ENCODE results near the gene ROPN1L.
"Not testable (repeated sequence)": the region's sequence is repeated elsewhere in the genome, so short reads cannot be mapped to it uniquely, and the experiment has no call there.

ROPN1L gene

DNA sequence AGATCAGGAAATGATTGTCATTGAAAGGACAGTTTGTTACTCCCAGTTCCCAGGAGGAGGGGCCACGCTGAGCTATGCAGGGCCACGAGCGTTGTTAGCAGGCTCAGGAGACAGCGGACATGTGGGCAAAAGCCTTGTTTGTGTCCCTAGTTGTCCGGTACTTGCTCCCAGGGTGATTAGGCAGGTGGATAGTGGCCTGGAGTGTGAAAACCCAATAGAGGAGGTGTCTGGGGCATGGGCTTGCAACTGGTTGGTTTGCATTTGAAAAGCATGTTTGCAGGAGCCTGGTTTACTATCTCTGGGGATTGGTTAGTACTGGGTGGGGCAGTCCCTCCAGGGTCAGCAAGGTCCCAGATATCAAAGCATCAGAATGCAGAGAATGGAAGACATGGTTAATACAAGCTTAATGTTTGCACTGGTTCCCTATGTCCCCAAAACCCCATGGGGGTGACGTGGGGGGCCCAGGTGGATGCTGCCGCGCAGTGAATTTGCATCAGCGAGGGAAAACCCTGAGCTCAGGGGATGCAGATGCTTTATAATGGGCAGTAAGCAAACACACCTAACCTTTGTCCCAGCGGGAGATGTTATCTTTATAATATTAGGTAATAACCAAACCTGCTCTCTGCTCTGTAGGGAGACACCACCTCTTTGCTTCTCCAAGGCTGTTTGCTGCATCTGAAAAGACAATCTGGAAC, 39.7 kb downstream of the ROPN1L start:
- Histone ChIP-seq H3K27me3 (ENCODE audit: insufficient read depth, low read length) (no peaks in the 10 kb centered on the region), H3K4me1 (ENCODE audit: insufficient read depth, low read length) (no peaks in the 10 kb centered on the region), H3K4me3 (ENCODE audit: low read length) (no peak overlapping the region), H3K9me3 (ENCODE audit: low read length) (no peaks in the 10 kb centered on the region), H3K36me3 (ENCODE audit: insufficient read depth, low read length) (no peaks in the 10 kb centered on the region), H2AFZ (ENCODE audit: low read depth, low read length) (no peak overlapping the region)

DNA sequence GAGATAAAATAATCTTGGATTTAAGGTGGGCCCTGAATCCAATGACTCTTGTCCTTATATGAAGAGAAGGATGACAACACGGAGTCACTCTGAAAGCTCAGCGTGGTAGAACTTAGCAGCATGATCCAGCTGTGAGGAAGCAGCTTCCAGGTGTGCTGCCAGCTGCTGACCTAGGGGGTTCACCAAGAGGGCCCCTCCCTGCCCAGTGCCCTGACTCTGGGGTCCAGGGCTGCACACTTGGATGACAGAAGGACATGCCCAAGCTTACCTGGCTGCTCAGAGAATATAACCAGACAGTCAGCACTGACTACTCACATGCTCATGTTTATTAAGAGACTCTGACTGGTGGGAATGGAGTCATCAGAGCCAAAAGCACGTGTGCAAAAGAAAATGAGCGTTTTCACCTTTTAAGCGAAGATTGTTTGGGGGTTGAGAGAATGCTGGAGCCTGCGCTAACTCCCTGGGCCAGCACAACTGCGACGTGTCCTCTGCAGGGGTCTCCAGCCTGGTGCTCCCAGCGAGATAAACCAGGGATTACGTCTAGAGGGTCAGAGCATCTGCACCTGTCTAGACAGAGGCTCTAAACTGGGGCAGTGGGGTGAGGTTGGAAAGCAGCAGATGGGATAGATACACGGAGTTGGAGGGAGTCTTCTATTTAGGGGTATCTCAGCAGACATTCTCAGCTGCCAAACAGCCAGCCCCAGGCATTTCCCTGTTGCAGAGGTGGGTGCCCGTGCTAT, 41.3 kb downstream of the ROPN1L start:
- H3K4me3 ChIP-seq (ENCODE audit: low read length) = no peak overlapping the region
- no peaks in the 10 kb centered on the region for H3K27me3 ChIP-seq (ENCODE audit: insufficient read depth, low read length)
- H3K9me3 ChIP-seq (ENCODE audit: low read length) = no peaks in the 10 kb centered on the region
- no peaks in the 10 kb centered on the region for H3K4me1 ChIP-seq (ENCODE audit: insufficient read depth, low read length)
- no peak overlapping the region for H2AFZ ChIP-seq (ENCODE audit: low read depth, low read length)
- H3K36me3 ChIP-seq (ENCODE audit: insufficient read depth, low read length) = no peaks in the 10 kb centered on the region

DNA sequence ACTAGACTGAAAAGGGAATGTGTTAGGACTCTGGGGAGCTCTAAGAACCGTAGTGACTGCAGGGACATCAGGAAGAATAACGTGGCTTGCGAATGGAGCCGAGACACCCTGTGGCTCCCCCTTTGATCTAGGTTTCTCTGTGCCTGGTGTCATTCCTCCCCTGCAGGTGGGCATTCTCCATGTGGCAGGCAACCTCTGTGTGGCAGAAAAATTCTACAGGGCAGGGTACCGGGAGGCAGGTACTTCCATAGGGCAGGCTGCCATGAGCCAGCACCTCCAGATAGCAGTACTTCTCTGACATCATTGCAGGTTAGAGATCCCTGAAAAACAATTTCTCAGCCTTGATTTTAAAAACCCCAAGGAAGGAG, 43.1 kb downstream of the ROPN1L start:
- Histone ChIP-seq H3K27me3 (ENCODE audit: insufficient read depth, low read length) (no peaks in the 10 kb centered on the region), H3K36me3 (ENCODE audit: insufficient read depth, low read length) (no peaks in the 10 kb centered on the region), H3K9me3 (ENCODE audit: low read length) (no peaks in the 10 kb centered on the region), H3K4me3 (ENCODE audit: low read length) (no peak overlapping the region), H3K4me1 (ENCODE audit: insufficient read depth, low read length) (no peaks in the 10 kb centered on the region), H2AFZ (ENCODE audit: low read depth, low read length) (no peak overlapping the region)

- Histone ChIP-seq H3K9me3 (ENCODE audit: low read length) (no peaks in the 10 kb centered on the region), H3K36me3 (ENCODE audit: insufficient read depth, low read length) (no peaks in the 10 kb centered on the region), H3K4me3 (ENCODE audit: low read length) (no peak overlapping the region)
These were observed 43.6 kb downstream of the ROPN1L start for GRCh38 chr5:10485142-10485795.

GRCh38 chr5:10485897-10486296, 44.2 kb downstream of the ROPN1L start:
- Histone ChIP-seq H2AFZ (ENCODE audit: low read depth, low read length) (no peak overlapping the region), H3K27me3 (ENCODE audit: insufficient read depth, low read length) (no peaks in the 10 kb centered on the region), H3K36me3 (ENCODE audit: insufficient read depth, low read length) (no peaks in the 10 kb centered on the region), H3K4me3 (ENCODE audit: low read length) (no peak overlapping the region), H3K9me3 (ENCODE audit: low read length) (no peaks in the 10 kb centered on the region), H3K4me1 (ENCODE audit: insufficient read depth, low read length) (no peaks in the 10 kb centered on the region)

More at GRCh38 chr5:10485142-10485795, 43.6 kb downstream of the ROPN1L start:
- Histone ChIP-seq H2AFZ (ENCODE audit: low read depth, low read length) (no peak overlapping the region), H3K4me1 (ENCODE audit: insufficient read depth, low read length) (no peaks in the 10 kb centered on the region), H3K27me3 (ENCODE audit: insufficient read depth, low read length) (no peaks in the 10 kb centered on the region)

GRCh38 chr5:10486511-10487344, 45.0 kb downstream of the ROPN1L start:
- no peaks in the 10 kb centered on the region for H3K36me3 ChIP-seq (ENCODE audit: insufficient read depth, low read length)
- no peaks in the 10 kb centered on the region for H3K9me3 ChIP-seq (ENCODE audit: low read length)
- no peak overlapping the region for H2AFZ ChIP-seq (ENCODE audit: low read depth, low read length)
- no peak overlapping the region for H3K4me3 ChIP-seq (ENCODE audit: low read length)
- H3K4me1 ChIP-seq (ENCODE audit: insufficient read depth, low read length) = no peaks in the 10 kb centered on the region
- no peaks in the 10 kb centered on the region for H3K27me3 ChIP-seq (ENCODE audit: insufficient read depth, low read length)

DNA sequence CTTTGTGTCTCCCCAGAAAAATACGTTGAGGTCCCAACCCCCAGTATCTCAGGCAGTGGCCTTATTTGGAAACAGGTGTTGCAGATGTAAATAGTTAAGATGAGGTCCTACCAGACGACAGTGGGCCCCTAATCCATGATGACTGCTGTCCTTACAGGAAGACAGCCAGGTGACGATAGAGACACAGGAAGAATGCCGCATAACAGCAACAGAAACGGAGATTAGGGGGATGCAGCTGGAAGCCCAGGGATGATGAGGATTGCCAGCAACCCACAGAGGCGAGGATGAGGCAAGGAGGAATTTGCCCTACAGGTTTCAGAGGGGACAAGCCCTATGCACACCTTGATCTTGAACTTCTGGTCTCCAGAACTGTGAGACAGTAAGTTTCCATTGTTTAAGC, 46.5 kb downstream of the ROPN1L start:
- Histone ChIP-seq H3K27me3 (ENCODE audit: insufficient read depth, low read length) (no peaks in the 10 kb centered on the region), H2AFZ (ENCODE audit: low read depth, low read length) (no peak overlapping the region), H3K4me3 (ENCODE audit: low read length) (no peak overlapping the region), H3K9me3 (ENCODE audit: low read length) (peaks cover under 1% of the 10 kb centered on the region), H3K4me1 (ENCODE audit: insufficient read depth, low read length) (no peaks in the 10 kb centered on the region), H3K36me3 (ENCODE audit: insufficient read depth, low read length) (no peaks in the 10 kb centered on the region)

DNA sequence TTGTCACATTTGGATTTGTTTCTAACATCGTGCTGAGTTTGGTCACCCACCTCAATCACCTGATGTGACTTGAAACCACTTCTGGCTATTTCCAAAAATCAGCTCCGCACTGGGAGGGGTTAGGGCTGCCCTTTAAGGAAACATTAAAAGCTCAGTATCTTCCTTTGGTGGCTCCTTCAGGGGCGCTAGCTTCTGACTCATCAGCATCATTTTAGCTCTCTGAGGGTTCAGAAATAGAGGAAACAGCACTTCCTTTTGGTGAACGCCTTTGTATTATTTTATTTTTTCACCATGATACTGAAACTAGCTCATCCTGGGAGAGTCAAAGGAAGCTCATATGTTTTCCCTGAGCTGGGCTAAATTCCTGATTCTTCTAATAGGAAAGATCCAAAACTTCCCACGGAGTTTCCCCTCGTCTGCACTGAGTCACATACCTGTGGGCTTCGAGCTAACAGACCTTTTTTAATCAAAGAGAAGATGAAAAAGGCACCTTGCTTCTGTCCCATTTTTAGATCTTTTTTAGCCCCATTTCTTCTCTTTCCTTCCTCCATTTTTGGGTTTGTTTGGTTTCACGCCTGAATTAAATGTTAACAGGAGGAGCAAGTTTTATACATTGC, 48.2 kb downstream of the ROPN1L start:
- H3K4me1 ChIP-seq (ENCODE audit: insufficient read depth, low read length) = no peaks in the 10 kb centered on the region

DNA sequence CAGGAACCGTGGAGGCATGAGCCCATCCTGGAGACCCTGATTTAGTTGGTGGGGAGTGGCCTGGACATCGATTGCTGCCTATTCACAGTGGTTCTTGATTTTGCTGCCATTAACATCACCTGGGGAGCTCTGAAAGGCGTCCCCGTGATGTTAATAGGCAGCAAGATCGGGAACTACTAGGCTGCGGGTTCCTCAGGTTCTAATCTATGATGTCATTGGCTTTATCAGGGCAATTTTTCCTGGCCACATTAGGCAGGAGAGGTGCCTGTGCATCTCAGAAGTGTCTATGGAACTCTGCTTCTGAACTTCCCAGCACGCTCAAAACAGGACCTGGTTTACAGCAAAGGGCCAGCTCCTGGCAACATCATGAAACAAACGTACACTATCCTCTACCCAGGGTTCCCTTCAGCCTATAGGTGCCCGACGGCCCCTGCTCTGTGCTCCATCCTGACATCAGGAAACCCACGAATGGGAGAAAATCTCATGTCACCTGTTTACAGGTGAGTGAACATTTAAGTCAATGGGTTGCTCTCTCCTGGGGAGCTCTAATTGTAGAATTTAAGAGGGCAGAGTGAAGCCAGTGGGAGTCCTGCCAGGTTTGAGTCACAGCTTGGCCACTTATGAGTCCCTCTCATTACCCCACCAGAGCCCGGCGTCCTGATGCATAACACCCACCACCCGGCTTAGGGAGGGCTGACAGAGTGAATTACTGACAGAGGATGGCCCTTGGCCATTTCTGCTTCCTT, 49.4 kb downstream of the ROPN1L start:
- H3K9me3 ChIP-seq (ENCODE audit: low read length) = peaks cover 2% of the 10 kb centered on the region
- no peak overlapping the region for H2AFZ ChIP-seq (ENCODE audit: low read depth, low read length)
- H3K4me1 ChIP-seq (ENCODE audit: insufficient read depth, low read length) = no peaks in the 10 kb centered on the region
- no peak overlapping the region for H3K4me3 ChIP-seq (ENCODE audit: low read length)
- no peaks in the 10 kb centered on the region for H3K36me3 ChIP-seq (ENCODE audit: insufficient read depth, low read length)
- H3K27me3 ChIP-seq (ENCODE audit: insufficient read depth, low read length) = no peaks in the 10 kb centered on the region

More for the DNA sequence above, 48.2 kb downstream of the ROPN1L start:
- H2AFZ ChIP-seq (ENCODE audit: low read depth, low read length) = no peak overlapping the region
- H3K36me3 ChIP-seq (ENCODE audit: insufficient read depth, low read length) = no peaks in the 10 kb centered on the region
- peaks cover 2% of the 10 kb centered on the region for H3K9me3 ChIP-seq (ENCODE audit: low read length)
- no peak overlapping the region for H3K4me3 ChIP-seq (ENCODE audit: low read length)
- no peaks in the 10 kb centered on the region for H3K27me3 ChIP-seq (ENCODE audit: insufficient read depth, low read length)

- Histone ChIP-seq H3K9me3 (ENCODE audit: low read length) (peaks cover 2% of the 10 kb centered on the region), H3K27me3 (ENCODE audit: insufficient read depth, low read length) (no peaks in the 10 kb centered on the region), H3K4me1 (ENCODE audit: insufficient read depth, low read length) (no peaks in the 10 kb centered on the region), H3K36me3 (ENCODE audit: insufficient read depth, low read length) (no peaks in the 10 kb centered on the region), H3K4me3 (ENCODE audit: low read length) (no peak overlapping the region), H2AFZ (ENCODE audit: low read depth, low read length) (no peak overlapping the region)
These were observed 50.0 kb downstream of the ROPN1L start for GRCh38 chr5:10491673-10492026.

DNA sequence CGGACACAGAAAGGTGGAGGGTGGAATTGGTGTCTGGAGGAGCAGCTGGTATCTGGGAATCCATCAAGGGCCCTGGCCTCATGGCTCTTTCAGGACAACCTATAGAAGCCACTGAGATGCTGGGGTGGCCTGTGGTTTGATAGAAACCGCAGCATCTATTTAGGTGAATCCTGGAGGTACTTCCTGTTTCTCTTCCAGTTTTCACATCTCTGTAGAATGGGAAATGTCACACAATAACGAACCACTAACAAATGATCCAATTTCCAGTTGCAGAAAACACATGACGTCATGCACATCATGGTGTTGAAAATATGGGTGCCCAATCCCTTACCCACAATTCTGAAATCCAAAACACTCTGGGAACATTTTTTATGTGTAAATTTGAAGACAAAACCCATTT, 52.2 kb downstream of the ROPN1L start:
- Histone ChIP-seq H2AFZ (ENCODE audit: low read depth, low read length) (no peak overlapping the region), H3K9me3 (ENCODE audit: low read length) (peaks cover 2% of the 10 kb centered on the region), H3K27me3 (ENCODE audit: insufficient read depth, low read length) (no peaks in the 10 kb centered on the region), H3K36me3 (ENCODE audit: insufficient read depth, low read length) (no peaks in the 10 kb centered on the region), H3K4me1 (ENCODE audit: insufficient read depth, low read length) (no peaks in the 10 kb centered on the region), H3K4me3 (ENCODE audit: low read length) (no peak overlapping the region)

GRCh38 chr5:10494497-10494896, 52.8 kb downstream of the ROPN1L start:
- H3K36me3 ChIP-seq (ENCODE audit: insufficient read depth, low read length); H2AFZ ChIP-seq (ENCODE audit: low read depth, low read length); H3K4me1 ChIP-seq (ENCODE audit: insufficient read depth, low read length); H3K9me3 ChIP-seq (ENCODE audit: low read length); H3K27me3 ChIP-seq (ENCODE audit: insufficient read depth, low read length); H3K4me3 ChIP-seq (ENCODE audit: low read length): not testable (repeated sequence)

All from neuron (in vitro differentiated cells).